Spleen (tissue), 7 donors: ENCODE results near the gene ZFP62.

Experiments
- CTCF ChIP-seq, 11 experiments: fragments of 200-600 bp in 7 of 11; fragments of 450-650 bp in 4 of 11; sonication (generic) in 4 of 11; IDR thresholded peaks in 8 of 11; conservative IDR thresholded peaks in 3 of 11; 1 replicate in 7 of 11; 2 replicates in 4 of 11; pipeline versions ENCODE4 v1.4.0 to v1.8.0; 2016 to 2021; ENCODE audit warnings: antibody characterized with exemption in 11 of 11, inconsistent platforms in 4 of 11, mild to moderate bottlenecking in 1 of 11
- POLR2A ChIP-seq, 3 donors: fragments of 450-650 bp; IDR thresholded peaks; one replicate each; pipeline ENCODE4 v1.5.1; 2017; ENCODE audit warnings: antibody characterized with exemption in 3 of 3, mild to moderate bottlenecking in 1 of 3
- donor health status: DM: no; HTN: no; CAD: no; lungs with moderate emphysema.
- donor health status: DM: no; HTN: no; CAD: no.
- donor health status: DM: no; HTN: no; CAD: no.

- TF ChIP-seq POLR2A (IDR thresholded peaks at IDR 0.05), result no peak
- no peak for TF ChIP-seq CTCF (IDR thresholded peaks at IDR 0.05 in 8 of 11, conservative IDR thresholded peaks at IDR 0.05 in 3 of 11)
Measured at GRCh38 chr5:180908998-180909731, 48.1 kb upstream of the ZFP62 start.
